DLD1 (cell line): ENCODE measurements around the gene MED27.

Source experiments
- in situ Hi-C: cut with HindIII; loops from 2 replicates; pipeline ENCODE4 v1.10.0; 2017; ENCODE audit warnings: low sequenced_read_pairs

The MED27 gene

GRCh38 chr9:132079391-132080091 lies at the start of gene MED27:
Gene MED27 (minus strand): TSS chr9:132079867. CDS start chr9:132079844, 23 bp downstream.
- in situ Hi-C loops: no loop called here

GRCh38 chr9:132127888-132128534 lies 48.3 kb upstream of the MED27 start:
- in situ Hi-C loops: no loop called here

- in situ Hi-C loops: no loop called here
Observed at GRCh38 chr9:132126680-132127236, 47.1 kb upstream of the MED27 start.

GRCh38 chr9:132125944-132126679 lies 46.4 kb upstream of the MED27 start:
- in situ Hi-C loops: no loop called here

GRCh38 chr9:132125361-132125760 lies 45.7 kb upstream of the MED27 start:
- in situ Hi-C loops: no loop called here

- in situ Hi-C loops: loop anchor here (25.0 kb wide), 1 partner anchor 312 kb away; no protein-coding TSS in a partner anchor
Observed at GRCh38 chr9:132124800-132125199, 45.1 kb upstream of the MED27 start.

GRCh38 chr9:132121021-132121420 lies 41.4 kb upstream of the MED27 start:
- in situ Hi-C loops: loop anchor here (25.0 kb wide), 1 partner anchor 309 kb away; no protein-coding TSS in a partner anchor

GRCh38 chr9:132117694-132118093 lies 38.0 kb upstream of the MED27 start:
- in situ Hi-C loops: loop anchor here (25.0 kb wide), 1 partner anchor 305 kb away; no protein-coding TSS in a partner anchor

GRCh38 chr9:132116583-132116982 lies 36.9 kb upstream of the MED27 start:
- in situ Hi-C loops: loop anchor here (25.0 kb wide), 1 partner anchor 304 kb away; no protein-coding TSS in a partner anchor

GRCh38 chr9:132114102-132114707 lies 34.5 kb upstream of the MED27 start:
- in situ Hi-C loops: loop anchor here (25.0 kb wide), 1 partner anchor 302 kb away; no protein-coding TSS in a partner anchor

- in situ Hi-C loops: loop anchor here (25.0 kb wide), 1 partner anchor 297 kb away; no protein-coding TSS in a partner anchor
Observed at GRCh38 chr9:132109291-132109690, 29.6 kb upstream of the MED27 start.

GRCh38 chr9:132108728-132109127 lies 29.1 kb upstream of the MED27 start:
- in situ Hi-C loops: loop anchor here (25.0 kb wide), 1 partner anchor 296 kb away; no protein-coding TSS in a partner anchor

- in situ Hi-C loops: loop anchor here (25.0 kb wide), 1 partner anchor 288 kb away; no protein-coding TSS in a partner anchor
Observed at GRCh38 chr9:132099741-132100407, 20.2 kb upstream of the MED27 start.

GRCh38 chr9:132099167-132099566 lies 19.5 kb upstream of the MED27 start:
- in situ Hi-C loops: no loop called here

GRCh38 chr9:132094314-132094791 lies 14.7 kb upstream of the MED27 start:
- in situ Hi-C loops: no loop called here

GRCh38 chr9:132090771-132091170 lies 11.1 kb upstream of the MED27 start:
- in situ Hi-C loops: no loop called here

- in situ Hi-C loops: no loop called here
Observed at GRCh38 chr9:132087438-132088030, 7.9 kb upstream of the MED27 start.

GRCh38 chr9:132082188-132082587 lies 2.5 kb upstream of the MED27 start:
- in situ Hi-C loops: no loop called here

- in situ Hi-C loops: no loop called here
Observed at GRCh38 chr9:132078699-132079356, 839 bp downstream of the MED27 start.
